HG03060 (cell line): ENCODE results near the gene SDK1.

Source experiments
- ATAC-seq: cut with Tn5 transposase; IDR thresholded peaks from one replicate; pipeline ENCODE4 v1.9.1; 2021; ENCODE audit warnings: low read depth, moderate number of reproducible peaks; ENCODE audit not compliant: unreplicated experiment

SDK1 gene

DNA sequence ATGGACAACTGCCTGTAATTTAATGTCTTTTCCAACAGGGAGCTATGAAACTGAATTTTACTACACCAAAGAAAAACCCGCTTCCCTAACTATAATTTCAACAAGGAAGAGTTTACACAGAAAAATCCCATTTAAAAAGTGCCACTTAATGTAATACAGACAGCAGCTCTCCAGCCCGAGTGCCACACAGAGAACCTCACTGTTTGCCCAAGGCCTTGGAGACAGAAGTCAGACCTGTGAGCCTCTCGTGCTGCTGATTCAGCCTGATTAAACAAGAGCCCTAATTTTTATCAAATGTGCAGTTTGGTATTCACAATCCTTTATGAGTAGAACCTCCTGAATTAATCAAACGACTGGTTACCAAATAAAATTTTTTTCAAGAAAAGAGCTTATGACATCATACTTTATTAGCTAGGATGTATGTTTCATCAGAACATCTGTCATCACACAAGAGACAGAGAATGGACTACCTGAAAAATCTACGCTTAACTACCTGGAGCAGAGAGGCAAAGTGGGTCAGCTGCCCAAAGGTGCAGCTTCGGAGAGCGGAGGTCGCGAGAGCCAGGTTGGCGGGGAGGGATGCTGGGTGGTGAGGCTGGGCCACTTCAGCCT lies 543.6 kb downstream of the SDK1 start:
- ATAC-seq, result no peak

DNA sequence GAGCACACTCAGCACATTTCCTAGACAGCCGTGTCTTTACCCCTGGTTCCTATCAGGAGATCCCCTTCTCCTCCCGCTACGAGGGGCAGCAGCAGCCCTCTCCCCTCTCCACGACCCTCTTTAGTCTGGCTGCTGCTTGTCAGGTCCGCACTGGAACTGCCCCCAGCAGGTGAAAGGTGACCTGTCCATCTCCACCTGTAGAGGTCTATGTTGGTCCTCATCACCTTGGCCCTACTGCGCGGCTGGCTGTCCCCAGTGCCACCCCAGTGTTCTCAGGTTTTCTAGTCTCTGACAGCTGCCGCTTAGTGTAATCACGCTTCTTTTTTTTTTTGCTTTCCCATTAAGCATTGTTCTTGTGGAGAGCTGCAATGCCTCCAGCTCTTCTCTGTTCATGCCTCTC lies 545.7 kb downstream of the SDK1 start:
- ATAC-seq, result no peak

DNA sequence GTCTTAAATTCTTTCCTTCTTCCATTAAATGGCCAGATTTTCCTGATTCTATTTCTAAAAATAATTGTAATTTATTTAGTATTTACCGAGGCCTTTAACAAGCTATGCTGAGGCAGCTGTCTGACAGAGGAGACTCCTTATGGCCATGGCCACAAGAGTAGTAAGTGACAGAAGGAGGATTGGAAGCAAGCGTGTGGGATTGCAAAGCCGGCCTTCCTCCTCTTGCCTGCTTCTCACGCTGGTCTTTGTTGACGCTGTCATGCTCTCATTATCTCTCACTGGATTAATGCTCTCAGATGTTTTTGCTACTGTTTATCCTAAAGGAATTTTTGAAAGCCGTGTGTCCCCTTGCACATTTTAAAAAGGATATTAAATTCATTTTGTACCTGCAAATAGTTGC lies 546.3 kb downstream of the SDK1 start:
- ATAC-seq, result no peak

DNA sequence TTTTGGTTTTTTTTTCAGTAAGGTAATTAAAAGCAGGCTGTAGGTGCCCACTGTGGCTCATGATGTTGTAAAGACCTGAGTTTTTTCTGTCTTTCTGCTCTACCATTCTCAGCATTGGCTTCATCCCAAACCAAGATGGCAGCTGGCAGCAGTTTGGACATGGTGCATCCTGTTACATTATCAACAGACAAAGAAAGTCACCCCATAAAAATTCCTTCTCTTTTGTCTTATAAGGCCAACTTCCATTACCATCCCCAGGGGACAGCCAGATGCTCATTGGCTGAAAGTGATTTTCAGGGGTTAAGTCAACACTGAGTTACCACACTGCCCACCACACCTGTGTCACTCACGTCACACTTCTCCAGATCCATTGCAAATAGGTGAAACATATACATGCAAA lies 558.4 kb downstream of the SDK1 start:
- ATAC-seq, result no peak

DNA sequence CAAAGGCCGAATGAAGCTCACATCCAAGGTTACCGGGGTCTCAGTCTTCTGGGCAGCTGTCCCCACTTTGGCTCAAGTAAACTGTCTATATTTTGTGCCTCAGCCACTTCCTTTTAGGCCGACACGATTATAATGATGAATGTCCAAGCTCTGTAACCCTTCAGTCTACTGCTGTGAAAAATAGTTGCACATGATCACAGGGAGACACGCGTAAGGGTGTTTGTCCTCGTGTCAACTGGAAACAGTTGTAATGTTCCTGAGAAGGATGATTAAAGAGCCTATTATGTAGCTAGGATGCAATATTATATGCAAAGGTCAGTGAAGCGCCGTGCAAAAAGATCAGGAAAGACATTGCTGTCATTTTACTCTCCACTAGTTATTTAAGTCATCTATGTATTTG lies 559.9 kb downstream of the SDK1 start:
- ATAC-seq, result no peak

DNA sequence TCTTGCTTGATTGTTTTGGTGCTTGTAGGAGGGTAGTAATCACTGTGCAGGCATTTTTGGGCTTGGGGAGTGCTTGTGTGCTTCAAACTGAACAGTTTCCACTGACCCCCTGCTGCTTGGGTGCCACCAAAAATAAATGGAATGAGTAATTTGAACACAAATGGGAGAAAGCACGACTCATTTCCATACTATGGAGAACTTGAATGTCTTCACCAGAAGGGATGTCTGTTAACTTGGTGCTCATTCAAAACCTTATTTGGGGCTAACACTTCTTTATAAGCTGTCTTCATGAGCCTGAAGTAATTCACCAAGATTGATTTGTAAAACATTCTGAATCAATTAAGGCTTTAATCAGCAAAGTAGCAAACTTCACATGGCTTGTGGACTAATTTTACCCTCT lies 560.3 kb downstream of the SDK1 start:
- no peak for ATAC-seq

DNA sequence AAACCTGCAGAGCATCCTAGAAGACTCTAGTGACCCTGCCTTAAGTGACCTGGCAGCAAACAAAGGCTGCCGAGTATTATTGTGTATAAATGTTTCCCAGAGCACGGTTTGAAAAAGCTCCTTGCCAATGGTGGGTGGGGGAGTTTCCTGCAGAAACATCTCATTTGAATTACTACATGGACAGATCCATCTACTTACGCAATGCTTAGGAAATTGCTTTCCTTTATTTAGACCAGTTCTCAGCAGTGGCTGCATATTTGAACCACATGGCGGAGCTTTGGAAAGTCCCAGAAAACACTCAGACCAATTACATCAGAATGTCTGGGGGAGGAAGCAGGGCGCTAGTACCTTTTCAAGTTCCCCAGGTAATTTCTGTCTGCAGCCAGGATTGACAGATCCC lies 560.9 kb downstream of the SDK1 start:
- ATAC-seq, result no peak

DNA sequence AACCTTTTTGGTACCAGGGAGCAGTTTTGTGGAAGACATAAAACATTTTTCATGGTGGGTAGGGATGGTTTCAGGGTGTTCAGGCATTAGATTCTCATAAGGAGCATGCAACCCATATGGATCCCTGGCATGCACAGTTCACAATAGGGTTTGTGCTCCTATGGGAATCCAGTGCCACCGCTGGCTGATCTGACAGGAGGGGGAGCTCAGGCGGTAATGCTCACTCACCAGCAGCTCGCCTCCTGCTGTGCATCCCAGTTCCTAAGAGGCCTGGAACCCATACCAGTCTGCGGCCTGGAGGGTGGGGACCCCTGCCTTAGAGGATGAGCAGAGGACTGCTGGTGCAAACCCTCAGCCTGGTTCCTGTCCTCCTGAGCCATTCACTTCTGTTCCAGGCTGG lies 561.7 kb downstream of the SDK1 start:
- ATAC-seq, result no peak

DNA sequence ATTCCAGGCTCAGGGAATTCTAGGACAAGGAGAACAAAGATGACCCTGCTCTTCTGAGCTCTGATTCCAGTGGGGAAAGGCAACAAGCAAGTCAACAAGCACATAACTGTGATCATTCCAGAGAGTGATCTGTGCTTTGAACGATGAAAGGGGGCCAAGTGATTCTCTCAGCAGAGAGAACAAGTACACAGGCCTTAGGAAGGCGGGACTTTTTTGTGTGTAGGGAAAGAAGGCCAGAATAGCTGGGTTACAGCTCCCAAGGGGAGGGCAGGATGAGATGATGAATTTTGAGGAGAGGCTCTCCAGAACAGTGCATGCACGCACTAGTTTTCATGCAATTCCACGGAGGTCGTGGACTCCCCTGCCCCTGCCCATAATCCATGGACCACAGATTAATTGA lies 565.2 kb downstream of the SDK1 start:
- no peak for ATAC-seq

DNA sequence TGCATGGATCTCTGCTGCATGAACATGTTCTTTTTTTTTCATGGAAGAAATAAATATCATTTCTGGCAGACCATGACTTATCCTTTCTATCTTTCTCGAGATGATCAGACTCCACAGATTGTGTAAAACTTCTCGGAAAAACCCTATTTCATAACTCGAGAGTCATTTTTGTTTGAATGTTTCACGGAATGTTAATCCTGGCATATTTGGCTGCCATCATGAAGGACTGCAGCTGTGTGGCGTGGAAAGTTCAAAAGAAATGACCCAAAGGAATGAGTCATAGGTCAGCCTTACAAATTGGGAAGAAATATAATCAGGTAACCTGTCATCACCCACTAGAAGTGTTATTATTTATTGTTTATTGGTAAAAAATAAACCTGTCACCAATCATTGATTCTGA lies 566.8 kb downstream of the SDK1 start:
- no peak for ATAC-seq

DNA sequence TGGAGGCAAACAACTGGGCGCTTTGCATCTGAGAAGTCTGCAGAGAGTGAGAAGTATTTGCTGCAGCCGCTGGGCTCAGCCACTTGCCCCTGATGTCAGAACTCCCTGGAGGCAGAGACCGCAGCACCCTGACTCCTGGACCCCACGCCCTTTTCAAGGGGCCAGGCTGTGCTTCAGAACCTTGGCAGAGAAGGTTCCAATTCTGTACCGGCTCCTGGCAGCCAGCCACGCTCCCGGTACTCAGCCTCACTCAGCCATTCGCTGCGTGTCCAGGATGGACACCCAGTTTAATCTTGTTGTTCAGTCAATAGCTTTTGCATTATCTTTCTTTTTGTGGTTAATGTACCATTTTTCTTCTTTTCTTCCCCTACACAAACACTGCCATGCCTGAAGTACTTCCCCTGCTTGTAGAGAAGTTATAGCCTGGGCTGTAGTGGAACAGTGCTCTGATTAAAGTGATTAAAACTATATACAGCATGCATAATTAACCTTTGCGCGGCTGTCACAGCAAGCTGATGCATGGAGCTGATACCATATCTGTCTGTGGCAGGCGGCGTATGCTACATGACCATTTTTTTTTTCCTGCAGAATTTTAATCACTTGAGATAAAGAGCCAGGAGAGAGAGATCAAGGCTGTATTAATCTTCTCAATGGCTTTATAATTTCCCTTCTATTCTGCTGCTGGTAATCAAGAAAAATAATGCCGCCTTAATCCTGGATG lies 578.5 kb downstream of the SDK1 start:
- ATAC-seq, result no peak

DNA sequence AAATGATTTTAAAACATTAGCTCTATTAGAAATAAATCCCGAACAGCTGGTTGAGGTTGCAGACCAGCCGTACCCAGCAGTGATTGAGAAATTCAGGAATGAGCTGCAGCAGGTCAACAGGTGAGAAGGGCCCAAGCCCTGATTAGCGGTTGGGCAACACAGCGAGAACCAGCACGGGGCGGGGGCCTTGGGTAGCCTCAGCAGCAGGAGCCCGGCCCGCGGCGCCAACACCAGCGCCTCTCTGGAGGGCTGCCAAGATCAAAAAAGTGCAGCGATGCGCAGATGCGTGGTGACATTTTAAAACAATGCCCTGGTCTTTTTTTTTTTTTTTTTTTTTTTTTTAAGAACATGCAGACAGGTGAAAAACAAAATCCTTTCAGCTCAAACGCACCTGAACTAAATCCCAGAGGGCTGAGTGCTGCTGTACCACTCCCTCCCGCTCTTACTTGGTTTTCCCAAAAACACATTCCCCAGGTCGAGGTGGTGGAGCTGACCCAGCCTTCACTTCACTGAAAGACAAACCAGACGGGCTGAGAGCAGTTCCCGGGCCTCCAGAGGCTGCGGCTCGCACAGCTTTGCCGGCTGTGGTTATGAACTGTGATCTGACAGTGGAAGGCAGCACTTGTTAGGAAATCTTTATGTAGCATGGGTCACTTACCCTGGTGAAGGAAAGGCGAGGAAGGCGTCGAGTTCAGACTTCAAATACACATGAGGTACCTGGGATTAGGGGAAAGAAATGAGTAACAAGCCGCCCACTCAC lies 579.4 kb downstream of the SDK1 start:
- no peak for ATAC-seq

DNA sequence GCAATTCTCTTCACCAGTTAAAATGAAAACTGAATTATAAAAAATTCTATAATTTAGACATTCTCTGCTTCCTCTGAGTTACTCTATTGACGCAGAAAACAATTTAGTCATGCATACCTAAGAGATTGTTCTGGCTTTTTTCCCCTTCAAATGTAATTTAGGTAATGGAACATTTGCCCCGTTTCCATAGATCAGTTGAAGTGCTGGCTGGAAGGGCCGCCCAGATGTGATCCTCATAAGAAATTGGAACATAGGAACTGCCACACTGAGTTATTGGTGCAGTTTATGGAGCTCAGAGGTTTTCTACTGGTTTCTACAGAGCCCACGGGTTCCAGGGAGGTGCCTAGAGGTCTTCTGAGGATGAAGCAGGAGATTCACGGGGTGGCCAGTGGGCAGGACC lies 581.7 kb downstream of the SDK1 start:
- no peak for ATAC-seq

DNA sequence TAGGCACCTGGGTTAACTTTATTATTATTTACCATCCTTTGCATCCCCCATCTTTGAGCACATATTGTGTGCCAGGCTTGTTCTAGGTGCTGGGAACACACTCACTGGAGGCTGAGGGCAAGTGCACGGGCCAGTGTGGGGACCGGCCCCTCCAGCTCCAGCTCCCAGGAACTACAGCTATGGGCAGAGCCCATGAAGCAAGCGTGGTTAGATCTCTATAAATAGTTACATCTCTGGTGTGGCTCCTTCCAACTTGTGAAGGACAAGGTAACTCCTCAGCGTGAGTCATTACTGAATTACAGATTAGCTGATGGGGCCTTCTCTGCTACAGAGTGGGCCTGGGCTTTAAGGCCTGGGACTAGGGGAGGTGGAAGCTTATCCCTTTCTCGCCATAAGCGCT lies 583.5 kb downstream of the SDK1 start:
- no peak for ATAC-seq

DNA sequence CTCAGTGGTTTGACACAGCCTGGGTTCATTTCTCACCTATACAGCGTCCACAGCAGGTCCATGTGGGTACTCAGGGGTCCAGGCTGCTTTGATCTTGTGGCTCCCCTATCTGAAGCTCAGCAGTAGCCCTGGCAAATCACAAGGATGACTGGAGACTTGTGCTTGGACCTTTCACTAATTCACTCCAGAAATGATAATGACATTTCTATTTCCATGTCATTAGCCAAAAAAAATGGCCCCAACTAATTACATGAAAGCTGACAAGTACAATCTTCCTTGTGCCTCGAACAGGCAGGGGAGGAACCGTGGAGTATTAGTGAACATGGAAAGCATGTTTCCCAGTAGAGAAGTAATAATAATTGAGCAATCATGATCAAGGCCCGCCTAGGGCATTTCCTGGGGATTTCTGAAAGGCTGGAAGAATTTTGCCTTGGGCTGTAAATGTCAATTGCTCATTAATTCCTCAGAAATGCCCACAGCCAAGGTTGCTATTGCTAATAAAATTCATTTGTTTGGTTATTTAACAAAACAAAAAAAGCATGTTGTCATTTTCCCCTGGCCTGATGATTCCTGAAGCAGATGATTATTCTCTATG lies 586.1 kb downstream of the SDK1 start:
- no peak for ATAC-seq

DNA sequence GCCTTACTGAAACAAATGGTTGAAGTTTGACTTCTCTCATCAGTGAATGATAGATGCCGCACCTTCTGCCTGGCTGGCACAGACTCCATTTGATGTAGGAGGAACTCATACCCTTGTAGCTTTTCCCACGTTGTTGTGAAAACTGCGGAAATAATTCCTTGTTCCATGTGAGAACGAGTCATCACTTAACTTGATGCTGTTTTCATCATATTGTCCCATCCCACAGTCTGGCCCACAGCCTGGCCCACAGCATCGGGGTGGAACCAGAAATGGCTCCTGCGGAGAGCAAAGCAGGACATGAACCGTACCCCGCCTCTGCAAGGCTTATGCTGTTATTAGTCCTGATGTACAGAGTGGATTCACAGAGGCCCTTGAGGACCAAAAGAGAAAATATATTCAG lies 587.0 kb downstream of the SDK1 start:
- no peak for ATAC-seq

DNA sequence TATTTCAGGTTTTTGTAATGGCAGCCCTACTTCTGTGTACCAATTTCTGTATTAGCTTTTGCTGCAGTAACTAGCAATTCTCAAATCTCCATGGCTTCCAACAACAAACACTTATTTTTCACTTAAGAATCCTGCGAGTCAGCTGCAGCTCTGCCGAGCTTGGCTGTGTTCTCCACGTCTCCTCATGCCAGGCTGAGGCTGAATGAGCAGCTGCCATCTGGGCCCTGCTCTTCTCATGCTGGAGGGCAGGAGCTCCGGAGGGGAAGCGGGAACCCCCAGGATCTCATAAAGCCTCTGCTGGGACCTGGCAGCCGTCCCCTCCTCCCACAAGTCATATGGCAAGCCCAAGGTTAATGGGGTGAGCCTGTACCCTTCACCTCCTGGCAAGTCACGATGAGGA lies 591.1 kb downstream of the SDK1 start:
- no peak for ATAC-seq

DNA sequence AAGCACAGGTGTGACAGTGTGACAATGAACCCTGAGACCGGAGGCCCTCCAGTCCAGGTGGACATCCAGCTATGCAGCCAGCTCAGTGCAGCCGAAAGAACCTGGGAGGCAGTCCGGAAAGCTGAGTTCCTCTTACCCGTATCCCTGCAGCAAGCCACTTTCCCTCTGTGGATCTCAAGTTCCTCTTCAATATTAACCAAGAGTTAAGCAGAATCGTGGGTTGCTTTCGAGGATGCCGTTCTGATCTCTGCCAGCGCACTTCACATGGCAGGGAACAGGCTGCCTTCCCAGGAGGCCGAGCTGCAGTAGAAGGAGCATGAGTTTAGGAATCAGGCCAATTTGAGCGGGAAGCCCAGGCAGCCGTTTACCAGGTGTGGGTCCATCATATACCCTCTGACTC lies 591.6 kb downstream of the SDK1 start:
- ATAC-seq, result no peak

DNA sequence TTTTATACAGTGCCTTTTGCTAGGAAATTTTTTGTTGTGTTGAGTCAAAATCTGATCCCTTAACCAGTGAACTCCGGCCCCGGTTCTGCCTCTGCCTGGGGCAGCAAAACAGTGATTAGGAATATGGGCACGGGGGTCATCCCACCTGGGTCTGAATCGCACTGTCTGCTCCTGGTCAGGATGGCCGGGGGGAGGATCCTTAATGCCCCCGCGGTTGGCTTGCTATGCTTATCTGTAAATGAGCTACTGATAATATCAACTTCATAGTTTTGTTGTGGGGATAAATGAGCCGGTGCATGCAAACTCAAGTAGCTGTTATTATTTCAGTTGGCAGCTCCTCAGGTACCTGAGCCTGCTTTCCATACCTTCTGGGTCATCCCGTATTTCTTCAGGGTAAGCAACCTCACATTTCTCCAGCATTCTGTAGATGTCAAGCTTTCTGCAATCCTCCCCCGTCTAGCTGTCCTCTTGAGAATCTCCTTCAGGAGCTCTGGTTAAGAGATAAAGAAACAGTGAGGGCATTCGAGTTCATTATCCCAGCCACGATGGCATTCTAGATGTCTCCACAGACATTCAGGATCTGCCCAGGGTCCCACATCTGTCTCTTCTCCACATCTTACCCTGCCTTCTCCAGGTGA lies 592.2 kb downstream of the SDK1 start:
- no peak for ATAC-seq

DNA sequence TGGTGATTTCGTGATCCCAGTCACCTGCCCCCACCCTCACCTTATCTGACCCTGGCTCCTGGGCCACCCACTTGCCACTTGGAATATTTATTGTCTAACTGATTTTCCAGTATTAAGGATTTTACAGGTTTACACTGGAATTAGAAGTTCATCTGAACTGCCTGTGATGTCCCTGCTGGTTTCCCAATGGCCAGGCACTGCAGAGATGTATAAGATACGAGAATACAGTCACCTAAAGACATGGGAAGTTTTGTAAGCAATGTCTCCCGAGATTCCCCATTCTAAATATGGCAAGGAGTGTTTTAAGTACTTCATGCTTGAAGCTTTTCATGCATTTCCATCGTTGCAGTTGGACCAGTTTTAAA lies 592.7 kb downstream of the SDK1 start:
- ATAC-seq, result no peak
